GM12878 (cell line): ENCODE results near the gene HEG1. TPM values are rescaled to one million over a fixed set of nuclear protein-coding genes. Genes with fewer than 3 reads are reported as not detected.
A peak's percentile ranks its signal among the peaks of the same experiment; 100 is the strongest.

Experiments used
- ATF7 ChIP-seq: fragments of 450-650 bp; IDR thresholded peaks from 2 replicates; pipeline ENCODE4 v1.6.1; 2016; ENCODE audit warnings: low read depth, mild to moderate bottlenecking
- BCL3 ChIP-seq: IDR thresholded peaks from 2 replicates; pipeline ENCODE4 v1.6.1; 2011; ENCODE audit warnings: borderline replicate concordance, low read depth, mild to moderate bottlenecking, moderate library complexity, low read length; ENCODE audit not compliant: insufficient read depth, poor library complexity, severe bottlenecking
- BHLHE40 ChIP-seq, 2 experiments: fragments of 450-650 bp in 1 of 2; IDR thresholded peaks; 2 replicates each; pipeline ENCODE4 v1.6.1; 2011 to 2017; ENCODE audit warnings: low read depth in 2 of 2, borderline replicate concordance in 1 of 2, improper control_type of control experiment in 1 of 2, low read length in 1 of 2, mild to moderate bottlenecking in 1 of 2
- BRCA1 ChIP-seq: IDR thresholded peaks from 2 replicates; pipeline ENCODE4 v1.6.1; 2011; ENCODE audit warnings: low read depth, low read length, improper control_type of control experiment
- EED ChIP-seq: sonication (generic); IDR thresholded peaks from 2 replicates; pipeline ENCODE4 v1.6.1; 2016; ENCODE audit warnings: antibody characterized with exemption, low read depth
- EGR1 ChIP-seq, 2 experiments: IDR thresholded peaks; 1 replicate in 1 of 2; 2 replicates in 1 of 2; pipeline ENCODE4 v1.6.1; 2011 to 2012; ENCODE audit warnings: low read depth in 2 of 2, low read length in 2 of 2, borderline replicate concordance in 1 of 2, mild to moderate bottlenecking in 1 of 2, moderate library complexity in 1 of 2
- MTA2 ChIP-seq: fragments of 450-650 bp; IDR thresholded peaks from 2 replicates; pipeline ENCODE4 v1.6.1; 2016; ENCODE audit warnings: low read depth, mild to moderate bottlenecking, moderate library complexity
- PAX5 ChIP-seq: IDR thresholded peaks from 2 replicates; pipeline ENCODE4 v1.6.1; 2011; ENCODE audit warnings: low read depth, low read length, borderline replicate concordance
- POLR2A ChIP-seq: IDR thresholded peaks from 2 replicates; pipeline ENCODE4 v1.6.1; 2011; ENCODE audit warnings: low read depth, mild to moderate bottlenecking, low read length
- RAD51 ChIP-seq: fragments of 450-650 bp; IDR thresholded peaks from 2 replicates; pipeline ENCODE4 v1.6.1; 2016; ENCODE audit warnings: moderate library complexity, mild to moderate bottlenecking, inconsistent platforms
- RUNX3 ChIP-seq: IDR thresholded peaks from 2 replicates; pipeline ENCODE4 v1.6.1; 2012; ENCODE audit warnings: low read length, inconsistent platforms
- SIX5 ChIP-seq: IDR thresholded peaks from 2 replicates; pipeline ENCODE4 v1.6.1; 2011; ENCODE audit warnings: mild to moderate bottlenecking, low read depth, low read length, moderate library complexity; ENCODE audit not compliant: severe bottlenecking
- TAF1 ChIP-seq: IDR thresholded peaks from 2 replicates; pipeline ENCODE4 v1.6.1; 2011; ENCODE audit warnings: mild to moderate bottlenecking, low read depth, low read length, borderline replicate concordance
- WRNIP1 ChIP-seq: IDR thresholded peaks from 2 replicates; pipeline ENCODE4 v1.6.1; 2011; ENCODE audit warnings: low read depth, low read length, improper control_type of control experiment, borderline replicate concordance
- polyA plus RNA-seq, 11 experiments: library from polyadenylated mRNA; depleted of rRNA in 4 of 11; unstranded in 6 of 11; stranded (reverse) in 5 of 11; fragments of >200 nt; fragmentation: Nextera tagmentation in 4 of 11; fragmentation: Illumina TruSeq in 1 of 11; extraction: Ambion mirVana in 4 of 11; extraction: Trizol in 1 of 11; gene quantifications; 1 replicate in 1 of 11; 2 replicates in 10 of 11; pipeline versions ENCODE4 v1.2.1 to v1.2.3, GENCODE V29; 2011 to 2016; ENCODE audit warnings: inconsistent platforms in 2 of 11, missing spikeins in 2 of 11, low read depth in 1 of 11
- total RNA-seq, 4 experiments: library from RNA; depleted of rRNA in 3 of 4; stranded (reverse); fragments of >200 nt in 3 of 4; fragmentation: Illumina TruSeq in 1 of 4; extraction: Trizol in 1 of 4; gene quantifications; 2 replicates each; pipeline versions ENCODE4 v1.2.1 to v1.2.3, GENCODE V29; 2013 to 2021
- TF ChIP-seq, protein P1 (sequence below): IDR thresholded peaks from 2 replicates; pipeline ENCODE4 v1.6.1; 2012; ENCODE audit warnings: mild to moderate bottlenecking, low read depth, low read length
- TF ChIP-seq, protein P2 (sequence below): fragments of 450-650 bp; formaldehyde crosslinking; IDR thresholded peaks from 2 replicates; pipeline ENCODE4 v1.5.0; 2022; ENCODE audit warnings: mild to moderate bottlenecking, missing genetic modification characterization
- TF ChIP-seq, protein P3 (sequence below): IDR thresholded peaks from 2 replicates; pipeline ENCODE4 v1.6.1; 2011; ENCODE audit warnings: mild to moderate bottlenecking, low read depth, low read length, moderate library complexity; ENCODE audit not compliant: insufficient replicate concordance
- TF ChIP-seq, protein P4 (sequence below): fragments of 450-650 bp; IDR thresholded peaks from 2 replicates; pipeline ENCODE4 v1.6.1; 2014; ENCODE audit warnings: mild to moderate bottlenecking

Gene HEG1
- total and polyA plus RNA-seq, 10 of the 15 experiments (the other 5 are each of a cell fraction or from before 2014, with no cell fraction given), result 2.2 to 32.1 (median 7.6) TPM

GRCh38 chr3:124934577-124934976 is 121.2 kb downstream of the HEG1 start, which contains the start of gene MUC13 (continued):
- TF ChIP-seq, protein P1, sequence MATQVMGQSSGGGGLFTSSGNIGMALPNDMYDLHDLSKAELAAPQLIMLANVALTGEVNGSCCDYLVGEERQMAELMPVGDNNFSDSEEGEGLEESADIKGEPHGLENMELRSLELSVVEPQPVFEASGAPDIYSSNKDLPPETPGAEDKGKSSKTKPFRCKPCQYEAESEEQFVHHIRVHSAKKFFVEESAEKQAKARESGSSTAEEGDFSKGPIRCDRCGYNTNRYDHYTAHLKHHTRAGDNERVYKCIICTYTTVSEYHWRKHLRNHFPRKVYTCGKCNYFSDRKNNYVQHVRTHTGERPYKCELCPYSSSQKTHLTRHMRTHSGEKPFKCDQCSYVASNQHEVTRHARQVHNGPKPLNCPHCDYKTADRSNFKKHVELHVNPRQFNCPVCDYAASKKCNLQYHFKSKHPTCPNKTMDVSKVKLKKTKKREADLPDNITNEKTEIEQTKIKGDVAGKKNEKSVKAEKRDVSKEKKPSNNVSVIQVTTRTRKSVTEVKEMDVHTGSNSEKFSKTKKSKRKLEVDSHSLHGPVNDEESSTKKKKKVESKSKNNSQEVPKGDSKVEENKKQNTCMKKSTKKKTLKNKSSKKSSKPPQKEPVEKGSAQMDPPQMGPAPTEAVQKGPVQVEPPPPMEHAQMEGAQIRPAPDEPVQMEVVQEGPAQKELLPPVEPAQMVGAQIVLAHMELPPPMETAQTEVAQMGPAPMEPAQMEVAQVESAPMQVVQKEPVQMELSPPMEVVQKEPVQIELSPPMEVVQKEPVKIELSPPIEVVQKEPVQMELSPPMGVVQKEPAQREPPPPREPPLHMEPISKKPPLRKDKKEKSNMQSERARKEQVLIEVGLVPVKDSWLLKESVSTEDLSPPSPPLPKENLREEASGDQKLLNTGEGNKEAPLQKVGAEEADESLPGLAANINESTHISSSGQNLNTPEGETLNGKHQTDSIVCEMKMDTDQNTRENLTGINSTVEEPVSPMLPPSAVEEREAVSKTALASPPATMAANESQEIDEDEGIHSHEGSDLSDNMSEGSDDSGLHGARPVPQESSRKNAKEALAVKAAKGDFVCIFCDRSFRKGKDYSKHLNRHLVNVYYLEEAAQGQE, result no peak
- TF ChIP-seq EGR1 (IDR thresholded peaks at IDR 0.05; ENCODE audit: borderline replicate concordance in 1 of 2, low read depth in 2 of 2, low read length in 2 of 2) (no peak), PAX5 (no peak), RAD51 (0 out of 2 replicates have a peak, but pooled peaks have one; percentile 8), TAF1 (no peak), WRNIP1 (no peak), MTA2 (peak; percentile 93), SIX5 (no peak), POLR2A (no peak), BCL3 (no peak), BRCA1 (no peak), BHLHE40 (IDR thresholded peaks at IDR 0.05; ENCODE audit: borderline replicate concordance in 1 of 2, low read depth in 2 of 2, low read length in 1 of 2) (peak in 1 of 2 experiments; percentile 3; a peak in 1 of 4 replicates), ATF7 (peak; percentile 72), EED (no peak), RUNX3 (no peak)
- TF ChIP-seq, protein P2, sequence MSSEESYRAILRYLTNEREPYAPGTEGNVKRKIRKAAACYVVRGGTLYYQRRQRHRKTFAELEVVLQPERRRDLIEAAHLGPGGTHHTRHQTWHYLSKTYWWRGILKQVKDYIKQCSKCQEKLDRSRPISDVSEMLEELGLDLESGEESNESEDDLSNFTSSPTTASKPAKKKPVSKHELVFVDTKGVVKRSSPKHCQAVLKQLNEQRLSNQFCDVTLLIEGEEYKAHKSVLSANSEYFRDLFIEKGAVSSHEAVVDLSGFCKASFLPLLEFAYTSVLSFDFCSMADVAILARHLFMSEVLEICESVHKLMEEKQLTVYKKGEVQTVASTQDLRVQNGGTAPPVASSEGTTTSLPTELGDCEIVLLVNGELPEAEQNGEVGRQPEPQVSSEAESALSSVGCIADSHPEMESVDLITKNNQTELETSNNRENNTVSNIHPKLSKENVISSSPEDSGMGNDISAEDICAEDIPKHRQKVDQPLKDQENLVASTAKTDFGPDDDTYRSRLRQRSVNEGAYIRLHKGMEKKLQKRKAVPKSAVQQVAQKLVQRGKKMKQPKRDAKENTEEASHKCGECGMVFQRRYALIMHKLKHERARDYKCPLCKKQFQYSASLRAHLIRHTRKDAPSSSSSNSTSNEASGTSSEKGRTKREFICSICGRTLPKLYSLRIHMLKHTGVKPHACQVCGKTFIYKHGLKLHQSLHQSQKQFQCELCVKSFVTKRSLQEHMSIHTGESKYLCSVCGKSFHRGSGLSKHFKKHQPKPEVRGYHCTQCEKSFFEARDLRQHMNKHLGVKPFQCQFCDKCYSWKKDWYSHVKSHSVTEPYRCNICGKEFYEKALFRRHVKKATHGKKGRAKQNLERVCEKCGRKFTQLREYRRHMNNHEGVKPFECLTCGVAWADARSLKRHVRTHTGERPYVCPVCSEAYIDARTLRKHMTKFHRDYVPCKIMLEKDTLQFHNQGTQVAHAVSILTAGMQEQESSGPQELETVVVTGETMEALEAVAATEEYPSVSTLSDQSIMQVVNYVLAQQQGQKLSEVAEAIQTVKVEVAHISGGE (CRISPR knock-in tag), result no peak
- TF ChIP-seq, protein P3, sequence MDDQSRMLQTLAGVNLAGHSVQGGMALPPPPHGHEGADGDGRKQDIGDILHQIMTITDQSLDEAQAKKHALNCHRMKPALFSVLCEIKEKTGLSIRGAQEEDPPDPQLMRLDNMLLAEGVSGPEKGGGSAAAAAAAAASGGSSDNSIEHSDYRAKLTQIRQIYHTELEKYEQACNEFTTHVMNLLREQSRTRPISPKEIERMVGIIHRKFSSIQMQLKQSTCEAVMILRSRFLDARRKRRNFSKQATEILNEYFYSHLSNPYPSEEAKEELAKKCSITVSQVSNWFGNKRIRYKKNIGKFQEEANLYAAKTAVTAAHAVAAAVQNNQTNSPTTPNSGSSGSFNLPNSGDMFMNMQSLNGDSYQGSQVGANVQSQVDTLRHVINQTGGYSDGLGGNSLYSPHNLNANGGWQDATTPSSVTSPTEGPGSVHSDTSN, result no peak
- TF ChIP-seq, protein P4, sequence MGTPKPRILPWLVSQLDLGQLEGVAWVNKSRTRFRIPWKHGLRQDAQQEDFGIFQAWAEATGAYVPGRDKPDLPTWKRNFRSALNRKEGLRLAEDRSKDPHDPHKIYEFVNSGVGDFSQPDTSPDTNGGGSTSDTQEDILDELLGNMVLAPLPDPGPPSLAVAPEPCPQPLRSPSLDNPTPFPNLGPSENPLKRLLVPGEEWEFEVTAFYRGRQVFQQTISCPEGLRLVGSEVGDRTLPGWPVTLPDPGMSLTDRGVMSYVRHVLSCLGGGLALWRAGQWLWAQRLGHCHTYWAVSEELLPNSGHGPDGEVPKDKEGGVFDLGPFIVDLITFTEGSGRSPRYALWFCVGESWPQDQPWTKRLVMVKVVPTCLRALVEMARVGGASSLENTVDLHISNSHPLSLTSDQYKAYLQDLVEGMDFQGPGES, result no peak
